Left lobe of liver (tissue), 2 donors: ENCODE measurements around the gene MUC5B. TPM values are rescaled to one million over a fixed set of nuclear protein-coding genes. Genes with fewer than 3 reads are reported as not detected.

Source experiments
- ATAC-seq: fragments of 200-7000 bp; cut with Tn5 transposase; one replicate; pipeline ENCODE4 v1.9.1; 2020; ENCODE audit warnings: mild to moderate bottlenecking, moderate library complexity
- DNase-seq: peaks from one replicate; pipeline ENCODE4 v3.0.0-alpha.2; 2020; ENCODE audit warnings: low spot score
- total RNA-seq: library from RNA; stranded (reverse); gene quantifications from one replicate; pipeline ENCODE4 v1.2.1, GENCODE V29; 2021
- donor health status: DM: no; HTN: no; CAD: no; lungs with moderate emphysema.
- donor health status: DM: no; HTN: yes; CAD: no.

MUC5B gene
- total RNA-seq, 1 donor from 2014 or later: 4.1 TPM

GRCh38 chr11:1219834-1220815 is 2.7 kb upstream of the MUC5B start:
- ATAC-seq (peak; percentile 33), DNase-seq (no peak)

GRCh38 chr11:1220941-1221721 is 1.7 kb upstream of the MUC5B start:
- DNase-seq: no peak

GRCh38 chr11:1221848-1222311 is 986 bp upstream of the MUC5B start:
- no peak for DNase-seq
- no peak for ATAC-seq

More at GRCh38 chr11:1220941-1221721, 1.7 kb upstream of the MUC5B start:
- no peak for ATAC-seq

- DNase-seq (peak; percentile 38), ATAC-seq (no peak)
Measured at GRCh38 chr11:1223346-1224110, 662 bp downstream of the MUC5B start.

- no peak for ATAC-seq
Measured at GRCh38 chr11:1224111-1224490, 1.2 kb downstream of the MUC5B start.

GRCh38 chr11:1224491-1225385 is 1.9 kb downstream of the MUC5B start:
- DNase-seq (peak; percentile 33), ATAC-seq (no peak)

More at GRCh38 chr11:1224111-1224490, 1.2 kb downstream of the MUC5B start:
- peak; percentile 36 for DNase-seq

- DNase-seq: peak; percentile 38
- no peak for ATAC-seq
Measured at GRCh38 chr11:1225386-1226225, 2.7 kb downstream of the MUC5B start.

GRCh38 chr11:1226226-1226985 is 3.5 kb downstream of the MUC5B start:
- ATAC-seq: no peak
- peak; percentile 43 for DNase-seq

GRCh38 chr11:1226986-1227550 is 4.2 kb downstream of the MUC5B start:
- DNase-seq (no peak), ATAC-seq (no peak)

GRCh38 chr11:1227551-1228100 is 4.8 kb downstream of the MUC5B start:
- DNase-seq (no peak), ATAC-seq (no peak)

GRCh38 chr11:1228101-1228821 is 5.4 kb downstream of the MUC5B start:
- ATAC-seq: no peak
- DNase-seq: no peak

- DNase-seq: no peak
- ATAC-seq: no peak
Measured at GRCh38 chr11:1228921-1229451, 6.1 kb downstream of the MUC5B start.

GRCh38 chr11:1229471-1230120 is 6.7 kb downstream of the MUC5B start:
- ATAC-seq (no peak), DNase-seq (no peak)

- DNase-seq (no peak), ATAC-seq (no peak)
Measured at GRCh38 chr11:1230121-1230455, 7.2 kb downstream of the MUC5B start.

GRCh38 chr11:1230456-1231395 is 7.9 kb downstream of the MUC5B start:
- ATAC-seq (no peak), DNase-seq (no peak)
